AG04449 (cell line): ENCODE results near the gene C1orf174.

ENCODE experiments used
- CTCF ChIA-PET: fragments of 350-600 bp; formaldehyde crosslinking; extraction: SDS; loops from one replicate; lab custom pipeline; 2021; ENCODE audit warnings: antibody characterized with exemption; lab: Yijun Ruan, JAX
- POLR2A ChIA-PET: fragments of 400-600, 350-600 bp; formaldehyde crosslinking; extraction: SDS; loops from one replicate; lab custom pipeline; 2020; ENCODE audit warnings: antibody characterized with exemption, inconsistent platforms; lab: Yijun Ruan, JAX
- DNase-seq: peaks from one replicate; pipeline ENCODE4 v3.0.0-alpha.2; 2010; ENCODE audit warnings: low read depth, low spot score
- H3K4me3 ChIP-seq: 2 replicates; pipeline ENCODE4 v1.5.1; 2011; ENCODE audit warnings: low read depth, mild to moderate bottlenecking, control low read depth, low read length
- TF ChIP-seq, protein P1 (sequence below): IDR thresholded peaks from one replicate; pipeline ENCODE4 v1.5.1; 2011; ENCODE audit warnings: mild to moderate bottlenecking, moderate library complexity, low read length, control low read depth, inconsistent platforms; ENCODE audit not compliant: insufficient read depth; ENCODE audit errors: missing control alignments

C1orf174 gene

DNA sequence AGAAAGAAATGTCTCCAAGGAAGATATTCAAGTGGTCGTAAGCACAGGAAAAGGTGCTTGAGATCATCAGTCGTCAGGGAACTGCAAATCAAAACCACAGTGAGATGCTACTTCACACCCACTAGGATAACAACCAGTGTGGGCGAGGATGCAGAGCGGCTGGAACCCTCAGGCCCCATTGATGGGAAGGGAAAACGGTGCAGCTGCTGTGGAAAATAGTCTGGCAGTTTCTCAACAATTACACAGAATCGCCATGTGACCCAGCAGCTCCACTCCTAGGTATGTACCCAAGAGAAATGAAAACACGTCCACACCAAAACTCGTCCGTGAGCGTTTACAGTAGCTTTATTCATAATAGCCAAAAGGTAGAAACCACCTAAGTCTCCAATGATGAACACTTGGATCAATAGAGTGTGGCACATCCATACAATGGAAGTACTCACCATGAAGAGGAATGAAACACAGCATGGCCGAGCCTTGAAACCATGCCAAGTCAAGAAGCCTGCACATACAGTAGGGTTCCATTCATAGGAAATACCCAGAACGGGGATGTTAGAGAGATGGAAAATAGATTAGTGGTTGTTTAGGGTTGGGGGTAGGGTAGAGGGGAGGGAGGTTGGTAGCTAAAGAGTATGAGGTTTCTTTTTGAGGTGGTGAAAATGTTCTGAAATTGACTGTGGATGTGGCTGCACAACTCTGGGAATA lies 36.7 kb downstream of the C1orf174 start:
- TF ChIP-seq, protein P1, sequence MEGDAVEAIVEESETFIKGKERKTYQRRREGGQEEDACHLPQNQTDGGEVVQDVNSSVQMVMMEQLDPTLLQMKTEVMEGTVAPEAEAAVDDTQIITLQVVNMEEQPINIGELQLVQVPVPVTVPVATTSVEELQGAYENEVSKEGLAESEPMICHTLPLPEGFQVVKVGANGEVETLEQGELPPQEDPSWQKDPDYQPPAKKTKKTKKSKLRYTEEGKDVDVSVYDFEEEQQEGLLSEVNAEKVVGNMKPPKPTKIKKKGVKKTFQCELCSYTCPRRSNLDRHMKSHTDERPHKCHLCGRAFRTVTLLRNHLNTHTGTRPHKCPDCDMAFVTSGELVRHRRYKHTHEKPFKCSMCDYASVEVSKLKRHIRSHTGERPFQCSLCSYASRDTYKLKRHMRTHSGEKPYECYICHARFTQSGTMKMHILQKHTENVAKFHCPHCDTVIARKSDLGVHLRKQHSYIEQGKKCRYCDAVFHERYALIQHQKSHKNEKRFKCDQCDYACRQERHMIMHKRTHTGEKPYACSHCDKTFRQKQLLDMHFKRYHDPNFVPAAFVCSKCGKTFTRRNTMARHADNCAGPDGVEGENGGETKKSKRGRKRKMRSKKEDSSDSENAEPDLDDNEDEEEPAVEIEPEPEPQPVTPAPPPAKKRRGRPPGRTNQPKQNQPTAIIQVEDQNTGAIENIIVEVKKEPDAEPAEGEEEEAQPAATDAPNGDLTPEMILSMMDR = no peak
- POLR2A ChIA-PET = no interaction called here
- CTCF ChIA-PET = no interaction called here
- H3K4me3 ChIP-seq = no peak overlapping the region
- no peak for DNase-seq

DNA sequence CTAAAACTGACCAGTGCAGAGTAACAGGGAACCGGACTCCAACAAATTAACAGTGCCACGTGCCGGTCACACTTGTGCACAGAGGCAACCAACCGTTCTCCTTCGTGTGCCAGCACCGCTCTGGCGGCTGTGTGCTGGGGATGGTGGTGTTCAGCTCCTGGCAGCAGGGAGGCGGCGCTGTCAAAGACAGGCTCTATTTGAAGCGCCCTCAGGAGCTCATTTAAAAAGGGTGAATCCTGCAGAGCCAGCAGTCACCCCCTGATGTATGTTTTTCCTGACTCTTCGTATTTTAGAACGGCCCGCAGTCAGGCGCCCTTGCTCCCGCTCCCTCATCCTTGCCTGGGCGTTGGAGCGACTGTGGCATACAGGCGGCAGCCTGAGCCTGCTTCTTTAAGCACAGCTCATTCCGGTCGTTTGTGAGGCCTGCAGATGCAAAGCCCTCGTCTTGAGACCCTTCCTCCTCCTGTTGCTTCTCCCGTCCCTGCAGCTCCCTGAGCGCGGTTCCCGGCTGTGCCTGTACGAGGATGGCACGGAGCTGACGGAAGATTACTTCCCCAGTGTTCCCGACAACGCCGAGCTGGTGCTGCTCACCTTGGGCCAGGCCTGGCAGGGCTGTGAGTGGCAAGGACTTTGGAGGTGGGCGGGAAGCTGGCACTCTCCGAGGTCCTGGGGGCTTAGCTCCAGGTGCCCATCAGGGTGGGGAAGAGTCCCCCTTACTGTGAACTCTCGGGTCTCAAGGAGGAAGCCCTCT lies 41.7 kb downstream of the C1orf174 start:
- no peak for DNase-seq
- ChIA-PET POLR2A (no interaction called here), CTCF (interaction anchor here (1.0 to 3.1 kb wide), 5 partner anchors 10 to 62 kb away, joined by 3 to 15 read pairs (median 4); partner anchors contain the start of gene LRRC47)
- H3K4me3 ChIP-seq = peak overlapping the region; percentile 98
- TF ChIP-seq, protein P1 = peak; percentile 24

DNA sequence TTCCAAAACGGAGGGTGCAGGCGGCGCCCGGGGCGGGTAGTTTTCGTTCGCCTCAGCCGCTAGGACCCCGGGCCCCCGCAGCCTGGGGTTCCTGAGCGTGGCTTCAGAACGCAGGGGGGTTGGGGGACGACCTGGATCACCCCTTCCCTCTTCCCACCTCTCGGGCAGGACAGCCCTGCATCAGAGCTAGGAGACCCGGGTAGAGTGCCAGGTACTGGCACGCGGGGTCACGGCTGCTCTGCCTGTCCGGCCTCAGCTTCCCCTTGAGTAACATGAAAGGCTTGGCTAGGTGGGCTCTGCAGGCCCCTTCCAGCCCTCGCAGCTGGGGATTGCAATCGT lies 42.3 kb downstream of the C1orf174 start:
- CTCF ChIA-PET = interaction anchor here (1.0 to 3.1 kb wide), 5 partner anchors 11 to 61 kb away, joined by 3 to 15 read pairs (median 4); partner anchors contain the start of gene LRRC47
- no peak for DNase-seq
- TF ChIP-seq, protein P1 = no peak
- H3K4me3 ChIP-seq = peak overlapping the region; percentile 98
- POLR2A ChIA-PET = no interaction called here

DNA sequence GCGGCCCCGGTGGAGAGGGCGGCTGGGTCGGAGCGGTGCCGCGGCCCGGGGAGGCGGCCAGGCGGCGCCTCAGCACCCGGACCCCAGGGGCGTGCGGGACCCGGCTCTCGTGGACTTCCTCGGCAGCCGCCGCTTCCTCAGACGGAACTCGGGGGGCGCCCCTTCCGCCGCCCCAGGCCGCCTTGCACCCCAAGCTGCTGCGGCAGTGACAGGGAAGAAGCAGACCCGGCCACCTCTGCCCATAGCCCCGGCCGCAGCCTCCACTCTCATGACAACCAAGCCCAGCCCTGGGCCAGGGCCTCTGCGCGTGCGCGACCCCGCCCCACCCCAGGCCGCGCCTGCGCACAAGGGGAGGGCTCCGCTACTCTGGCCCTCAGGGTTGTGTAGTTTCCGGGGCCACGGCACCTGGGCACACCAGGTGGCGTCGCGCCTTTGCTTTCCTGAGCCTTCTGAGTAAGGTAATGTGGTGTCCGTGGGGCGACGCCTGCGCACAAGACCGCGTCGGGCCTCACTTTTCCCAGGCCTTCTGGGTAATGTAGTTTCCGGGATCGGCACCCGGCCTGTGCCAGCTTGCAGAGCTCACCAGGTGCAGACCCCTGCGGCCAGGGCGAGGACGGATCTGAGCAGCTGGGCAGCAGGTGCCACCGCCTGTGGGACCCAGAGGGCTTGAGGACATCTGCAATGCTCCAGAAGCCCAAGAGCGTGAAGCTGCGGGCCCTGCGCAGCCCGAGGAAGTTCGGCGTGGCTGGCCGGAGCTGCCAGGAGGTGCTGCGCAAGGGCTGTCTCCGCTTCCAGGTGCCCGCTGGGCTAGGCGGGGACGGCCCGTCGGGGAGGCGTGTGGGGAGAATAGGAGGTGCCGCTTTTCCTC lies 42.9 kb downstream of the C1orf174 start, which contains the start of the genes CEP104 and DFFB:
Gene CEP104, minus strand, starts transcription at position 289 of the 868 bp plus-strand sequence. CDS start 4,804 bp downstream, outside the sequence.
Gene DFFB, plus strand, starts transcription at position 554 of the 868 bp plus-strand sequence. Its CDS starts 128 bp downstream, at position 682.
- CTCF ChIA-PET = interaction anchor here (1.3 to 3.1 kb wide), 4 partner anchors 11 to 16 kb away, joined by 3 to 15 read pairs (median 6); no protein-coding TSS in a partner anchor
- TF ChIP-seq, protein P1 = no peak
- peak within 1 kb of the TSS; percentile 98 for H3K4me3 ChIP-seq
- DNase-seq = peak; percentile 9
- POLR2A ChIA-PET = interaction anchor here (1.4 kb wide), 1 partner anchor 42 kb away, joined by 3 read pairs; the partner anchor contains the start of gene C1orf174

DNA sequence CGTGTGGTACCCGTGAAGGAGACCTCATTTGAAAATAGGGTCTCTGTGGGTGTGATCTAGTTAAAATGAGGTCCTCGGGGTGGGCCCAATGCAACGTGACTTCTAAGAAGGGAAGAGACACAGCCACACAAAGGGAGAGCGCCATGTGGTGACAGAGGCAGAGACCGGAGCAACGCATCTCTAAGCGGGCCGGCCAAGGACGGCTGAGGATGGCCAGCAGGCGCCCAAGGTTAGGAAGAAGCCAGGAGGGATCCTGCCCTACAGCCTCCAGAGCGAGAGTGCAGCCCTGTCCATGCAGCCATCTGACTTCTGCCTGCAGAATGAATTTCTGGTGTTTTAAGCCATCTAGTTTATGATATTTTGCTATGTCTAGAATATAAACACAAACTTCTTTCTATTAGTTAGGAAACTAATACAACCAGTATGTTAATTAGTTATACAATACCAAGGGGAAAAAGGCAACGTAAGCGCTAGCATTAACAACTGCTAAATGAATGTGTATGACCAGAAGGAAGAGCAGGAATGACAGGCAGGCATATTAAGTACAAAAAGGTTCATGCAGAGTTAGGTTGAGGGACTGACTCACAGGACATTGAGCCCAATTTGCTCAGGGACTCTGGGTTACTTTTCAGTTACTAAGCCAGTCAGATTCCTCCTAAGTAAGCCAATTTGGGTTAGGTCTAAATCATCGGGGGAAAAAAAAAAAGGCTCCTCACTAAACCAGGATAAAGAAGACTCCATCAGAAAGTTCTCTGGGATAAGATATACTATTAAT lies 47.2 kb downstream of the C1orf174 start:
- no peak for DNase-seq
- ChIA-PET POLR2A (no interaction called here), CTCF (no interaction called here)
- H3K4me3 ChIP-seq = no peak overlapping the region
- TF ChIP-seq, protein P1 = no peak
